Activated CD4-positive, alpha-beta T cell treated with anti-CD3 and anti-CD28 coated beads for 36 hours (primary cell): ENCODE data around the gene C6orf89. TPM values are rescaled to one million over a fixed set of nuclear protein-coding genes. Genes with fewer than 3 reads are reported as not detected.
A peak's percentile ranks its signal among the peaks of the same experiment; 100 is the strongest.

Experiments
- ATAC-seq: fragments of 200-7000 bp; cut with Tn5 transposase; one replicate; pipeline ENCODE4 v1.10.0; 2021; ENCODE audit warnings: mild to moderate bottlenecking, moderate library complexity
- CTCF ChIA-PET: fragments of 350-600 bp; sonication (Branson Sonifier 250); formaldehyde crosslinking; loops from one replicate; lab custom pipeline; 2021; ENCODE audit warnings: antibody characterized with exemption; lab: Charles Lee
- POLR2A ChIA-PET: fragments of 350-600 bp; sonication (Branson Sonifier 250); formaldehyde crosslinking; loops from one replicate; lab custom pipeline; 2021; ENCODE audit warnings: antibody characterized with exemption, inconsistent platforms; lab: Charles Lee
- DNase-seq: peaks from one replicate; pipeline ENCODE4 v3.0.0-alpha.2; 2020
- H3K27ac Mint-ChIP-seq: one replicate; pipeline ENCODE4 v1.8.0; 2021; ENCODE audit warnings: mixed read lengths
- H3K27me3 Mint-ChIP-seq: one replicate; pipeline ENCODE4 v1.8.0; 2021; ENCODE audit warnings: mixed read lengths
- H3K36me3 Mint-ChIP-seq: one replicate; pipeline ENCODE4 v1.8.0; 2021; ENCODE audit warnings: low read depth, mixed read lengths
- H3K4me1 Mint-ChIP-seq: one replicate; pipeline ENCODE4 v1.8.0; 2021; ENCODE audit warnings: mixed read lengths
- H3K4me3 Mint-ChIP-seq: one replicate; pipeline ENCODE4 v1.8.0; 2021; ENCODE audit warnings: mild to moderate bottlenecking, moderate library complexity, mixed read lengths
- H3K9me3 Mint-ChIP-seq: one replicate; pipeline ENCODE4 v1.8.0; 2021; ENCODE audit warnings: low read depth, mixed read lengths
- intact Hi-C, 2 experiments: fragments of 100-400 bp; cut with DNase I in 1 of 2; cut with micrococcal nuclease in 1 of 2; formaldehyde crosslinking; loops; one replicate each; pipeline versions ENCODE4 v1.14.2 to v1.15.1; 2022 to 2024; cut with DNase I, micrococcal nuclease
- total RNA-seq, 2 experiments: library from RNA; stranded (reverse); gene quantifications; one replicate each; pipeline ENCODE4 v1.2.3, GENCODE V29; 2021

Gene C6orf89
- total RNA-seq, 2 experiments from 2014 or later = 29.5 to 36.2 TPM

GRCh38 chr6:36959555-36960250 lies 74.0 kb downstream of the C6orf89 start:
- no peak overlapping the region for H3K4me3 Mint-ChIP-seq
- no peaks in the 10 kb centered on the region for H3K36me3 Mint-ChIP-seq
- peaks cover 61% of the 10 kb centered on the region for H3K4me1 Mint-ChIP-seq
- no peaks in the 10 kb centered on the region for H3K9me3 Mint-ChIP-seq
- no peak for DNase-seq
- CTCF ChIA-PET = interaction anchor here (1.1 kb wide), 1 partner anchor 191 kb away, joined by 3 read pairs; no protein-coding TSS in a partner anchor
- intact Hi-C loops = loop anchor here in 1 of 2 experiments (5.0 kb wide), 1 partner anchor 72 kb away; the partner anchor contains the start of gene C6orf89
- no peak overlapping the region for H3K27ac Mint-ChIP-seq
- POLR2A ChIA-PET = no interaction called here
- ATAC-seq = no peak
- no peaks in the 10 kb centered on the region for H3K27me3 Mint-ChIP-seq

GRCh38 chr6:36961441-36962435 lies 76.0 kb downstream of the C6orf89 start:
- ChIA-PET POLR2A (interaction anchor here (0.7 kb wide), 1 partner anchor 28 kb away, joined by 3 read pairs; no protein-coding TSS in a partner anchor), CTCF (interaction anchor here (1.4 kb wide), 1 partner anchor 89 kb away, joined by 3 read pairs; no protein-coding TSS in a partner anchor)
- intact Hi-C loops = loop anchor here in 1 of 2 experiments (5.0 kb wide), 1 partner anchor 74 kb away; the partner anchor contains the start of gene C6orf89
- Mint-ChIP-seq H3K27me3 (no peaks in the 10 kb centered on the region), H3K36me3 (no peaks in the 10 kb centered on the region), H3K4me1 (peaks cover 46% of the 10 kb centered on the region), H3K4me3 (no peak overlapping the region), H3K9me3 (no peaks in the 10 kb centered on the region), H3K27ac (no peak overlapping the region)
- ATAC-seq = no peak
- DNase-seq = no peak

GRCh38 chr6:36962874-36963273 lies 77.1 kb downstream of the C6orf89 start:
- no peaks in the 10 kb centered on the region for H3K9me3 Mint-ChIP-seq
- CTCF ChIA-PET = interaction anchor here (0.6 to 1.4 kb wide), 4 partner anchors 48 to 200 kb away, joined by 3 read pairs; no protein-coding TSS in a partner anchor
- DNase-seq = peak; percentile 88
- peak overlapping the region; percentile 64 for H3K27ac Mint-ChIP-seq
- POLR2A ChIA-PET = interaction anchor here (0.7 kb wide), 1 partner anchor 29 kb away, joined by 3 read pairs; no protein-coding TSS in a partner anchor
- peaks cover 8% of the 10 kb centered on the region for H3K36me3 Mint-ChIP-seq
- intact Hi-C loops = loop anchor here in 1 of 2 experiments (1.0 to 5.0 kb wide), 2 partner anchors 23 to 76 kb away; partner anchors contain the start of genes C6orf89 and MTCH1
- H3K27me3 Mint-ChIP-seq = no peaks in the 10 kb centered on the region
- H3K4me1 Mint-ChIP-seq = peaks cover 45% of the 10 kb centered on the region
- peak overlapping the region; percentile 54 for H3K4me3 Mint-ChIP-seq
- ATAC-seq = peak; percentile 84

- H3K36me3 Mint-ChIP-seq = peaks cover 15% of the 10 kb centered on the region
- peaks cover 45% of the 10 kb centered on the region for H3K4me1 Mint-ChIP-seq
- H3K4me3 Mint-ChIP-seq = no peak overlapping the region
- ATAC-seq (peak; percentile 20), DNase-seq (peak; percentile 35)
- H3K27me3 Mint-ChIP-seq = no peaks in the 10 kb centered on the region
- POLR2A ChIA-PET = no interaction called here
- intact Hi-C loops = loop anchor here in 1 of 2 experiments (1.0 to 5.0 kb wide), 2 partner anchors 23 to 76 kb away; partner anchors contain the start of genes C6orf89 and MTCH1
- CTCF ChIA-PET = interaction anchor here (0.6 to 1.4 kb wide), 6 partner anchors 45 to 337 kb away, joined by 3 read pairs; no protein-coding TSS in a partner anchor
- H3K9me3 Mint-ChIP-seq = no peaks in the 10 kb centered on the region
- H3K27ac Mint-ChIP-seq = peak overlapping the region; percentile 64
Observed at GRCh38 chr6:36963451-36964290, 77.9 kb downstream of the C6orf89 start.

- peak overlapping the region; percentile 51 for H3K27ac Mint-ChIP-seq
- peaks cover 45% of the 10 kb centered on the region for H3K4me1 Mint-ChIP-seq
- DNase-seq (no peak), ATAC-seq (no peak)
- peaks cover 17% of the 10 kb centered on the region for H3K36me3 Mint-ChIP-seq
- H3K27me3 Mint-ChIP-seq = no peaks in the 10 kb centered on the region
- H3K9me3 Mint-ChIP-seq = no peaks in the 10 kb centered on the region
- H3K4me3 Mint-ChIP-seq = no peak overlapping the region
- POLR2A ChIA-PET = no interaction called here
- CTCF ChIA-PET = no interaction called here
- intact Hi-C loops = loop anchor here in 1 of 2 experiments (5.0 kb wide), 1 partner anchor 77 kb away; the partner anchor contains the start of gene C6orf89
Observed at GRCh38 chr6:36964349-36964748, 78.6 kb downstream of the C6orf89 start.

- intact Hi-C loops = loop anchor here in 1 of 2 experiments (5.0 kb wide), 1 partner anchor 78 kb away; the partner anchor contains the start of gene C6orf89
- POLR2A ChIA-PET = no interaction called here
- H3K27ac Mint-ChIP-seq = peak overlapping the region; percentile 51
- no peak for ATAC-seq
- CTCF ChIA-PET = no interaction called here
- no peak for DNase-seq
- no peaks in the 10 kb centered on the region for H3K27me3 Mint-ChIP-seq
- H3K36me3 Mint-ChIP-seq = peaks cover 22% of the 10 kb centered on the region
- H3K9me3 Mint-ChIP-seq = no peaks in the 10 kb centered on the region
- no peak overlapping the region for H3K4me3 Mint-ChIP-seq
- peaks cover 44% of the 10 kb centered on the region for H3K4me1 Mint-ChIP-seq
Observed at GRCh38 chr6:36964908-36965307, 79.2 kb downstream of the C6orf89 start.

GRCh38 chr6:36967301-36967700 lies 81.5 kb downstream of the C6orf89 start:
- H3K36me3 Mint-ChIP-seq = peaks cover 39% of the 10 kb centered on the region
- H3K4me1 Mint-ChIP-seq = peaks cover 28% of the 10 kb centered on the region
- intact Hi-C loops = no loop called here
- no peaks in the 10 kb centered on the region for H3K9me3 Mint-ChIP-seq
- H3K4me3 Mint-ChIP-seq = no peak overlapping the region
- no peak for DNase-seq
- POLR2A ChIA-PET = no interaction called here
- no peak overlapping the region for H3K27ac Mint-ChIP-seq
- no peak for ATAC-seq
- CTCF ChIA-PET = no interaction called here
- H3K27me3 Mint-ChIP-seq = no peaks in the 10 kb centered on the region

GRCh38 chr6:36967757-36968156 lies 82.0 kb downstream of the C6orf89 start:
- H3K27me3 Mint-ChIP-seq = no peaks in the 10 kb centered on the region
- CTCF ChIA-PET = interaction anchor here (0.6 kb wide), 1 partner anchor 542 kb away, joined by 3 read pairs; no protein-coding TSS in a partner anchor
- no peak overlapping the region for H3K4me3 Mint-ChIP-seq
- DNase-seq (no peak), ATAC-seq (no peak)
- peaks cover 23% of the 10 kb centered on the region for H3K4me1 Mint-ChIP-seq
- intact Hi-C loops = no loop called here
- H3K27ac Mint-ChIP-seq = no peak overlapping the region
- H3K9me3 Mint-ChIP-seq = no peaks in the 10 kb centered on the region
- H3K36me3 Mint-ChIP-seq = peaks cover 42% of the 10 kb centered on the region
- POLR2A ChIA-PET = no interaction called here

- no peaks in the 10 kb centered on the region for H3K9me3 Mint-ChIP-seq
- POLR2A ChIA-PET = no interaction called here
Observed at GRCh38 chr6:36968266-36968977, 82.7 kb downstream of the C6orf89 start.

More at GRCh38 chr6:36968266-36968977, 82.7 kb downstream of the C6orf89 start:
- intact Hi-C loops = no loop called here
- H3K36me3 Mint-ChIP-seq = peaks cover 47% of the 10 kb centered on the region
- CTCF ChIA-PET = interaction anchor here (0.6 kb wide), 1 partner anchor 541 kb away, joined by 3 read pairs; no protein-coding TSS in a partner anchor
- H3K27ac Mint-ChIP-seq = no peak overlapping the region
- no peaks in the 10 kb centered on the region for H3K27me3 Mint-ChIP-seq
- no peak overlapping the region for H3K4me3 Mint-ChIP-seq
- peaks cover 16% of the 10 kb centered on the region for H3K4me1 Mint-ChIP-seq
- DNase-seq = no peak
- ATAC-seq = no peak
